ENCODE measurements around the gene RHOBTB3. TPM values are rescaled to one million over a fixed set of nuclear protein-coding genes. Genes with fewer than 3 reads are reported as not detected.

The RHOBTB3 gene
- total RNA-seq, 3 donors from 2014 or later: 82.8 to 205 (median 109) TPM

DNA sequence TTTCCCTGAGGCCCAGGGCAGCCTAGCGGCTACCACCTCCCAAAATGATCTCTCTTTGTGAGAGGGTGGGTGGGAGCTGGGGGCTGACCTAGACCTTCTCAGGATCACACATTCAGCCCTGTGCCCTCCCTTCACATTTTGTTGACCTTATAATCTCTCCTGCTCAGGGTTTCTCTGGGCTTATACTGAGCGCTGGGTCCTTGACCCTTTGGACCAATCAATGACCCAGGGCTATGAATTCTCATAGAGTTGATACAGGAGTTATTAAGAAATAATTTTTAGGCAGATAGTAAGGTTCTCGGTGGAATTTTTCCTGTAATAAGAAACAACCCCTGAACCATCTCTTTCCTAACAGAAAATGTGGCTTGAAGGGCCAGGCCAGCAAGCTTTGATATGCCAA, 69.4 kb downstream of the RHOBTB3 start:
- no peak overlapping the region for H3K4me3 ChIP-seq
- H3K4me1 ChIP-seq: no peaks in the 10 kb centered on the region
- DNase-seq (ENCODE audit: low spot score in 2 of 2): no peak
- TF ChIP-seq POLR2A (IDR thresholded peaks at IDR 0.05) (no peak), POLR2AphosphoS5 (IDR thresholded peaks at IDR 0.05) (no peak), CTCF (IDR thresholded peaks at IDR 0.05) (no peak)
- no peaks in the 10 kb centered on the region for H3K27me3 ChIP-seq
- no peaks in the 10 kb centered on the region for H3K36me3 ChIP-seq
- H3K27ac ChIP-seq: no peak overlapping the region
- intact Hi-C loops (cut with DNase I; ENCODE audit: low total_unique reads): no loop called here
- H3K9me3 ChIP-seq: no peaks in the 10 kb centered on the region

GRCh38 chr5:95801532-95801931, 70.4 kb downstream of the RHOBTB3 start:
- intact Hi-C loops (cut with DNase I; ENCODE audit: low total_unique reads): no loop called here
- Histone ChIP-seq H3K36me3 (no peaks in the 10 kb centered on the region), H3K4me1 (no peaks in the 10 kb centered on the region), H3K9me3 (no peaks in the 10 kb centered on the region), H3K27ac (no peak overlapping the region), H3K27me3 (no peaks in the 10 kb centered on the region), H3K4me3 (no peak overlapping the region)
- TF ChIP-seq CTCF (IDR thresholded peaks at IDR 0.05) (no peak), POLR2A (IDR thresholded peaks at IDR 0.05) (no peak), POLR2AphosphoS5 (IDR thresholded peaks at IDR 0.05) (no peak)
- DNase-seq (ENCODE audit: low spot score in 2 of 2): no peak

DNA sequence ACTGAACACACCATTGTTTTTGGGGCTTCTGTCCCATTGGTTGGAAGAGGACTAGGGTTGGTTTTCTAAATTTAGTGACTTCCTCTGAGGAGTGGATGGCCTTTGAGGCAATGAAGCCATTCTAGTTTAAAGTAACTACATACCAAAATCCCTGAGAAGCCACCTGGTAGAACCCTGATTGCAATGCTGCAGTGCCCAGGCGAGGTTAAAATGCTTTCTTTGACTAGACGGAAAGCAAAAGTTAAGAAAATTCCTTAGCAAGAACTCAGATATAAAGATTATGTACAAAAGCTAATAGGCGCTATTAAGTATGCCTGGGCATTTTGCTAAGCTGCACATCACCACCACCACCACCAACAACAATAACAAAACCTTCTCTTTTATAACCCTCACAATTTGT, 70.8 kb downstream of the RHOBTB3 start:
- TF ChIP-seq CTCF (IDR thresholded peaks at IDR 0.05): no peak
- no peak for TF ChIP-seq POLR2A (IDR thresholded peaks at IDR 0.05)
- TF ChIP-seq POLR2AphosphoS5 (IDR thresholded peaks at IDR 0.05): no peak
- Histone ChIP-seq H3K9me3 (no peaks in the 10 kb centered on the region), H3K27me3 (no peaks in the 10 kb centered on the region), H3K36me3 (no peaks in the 10 kb centered on the region), H3K4me3 (no peak overlapping the region), H3K27ac (no peak overlapping the region), H3K4me1 (no peaks in the 10 kb centered on the region)
- DNase-seq (ENCODE audit: low spot score in 2 of 2): no peak
- intact Hi-C loops (cut with DNase I; ENCODE audit: low total_unique reads): no loop called here

- no peaks in the 10 kb centered on the region for H3K9me3 ChIP-seq
- intact Hi-C loops (cut with DNase I; ENCODE audit: low total_unique reads): no loop called here
- H3K27me3 ChIP-seq: no peaks in the 10 kb centered on the region
- H3K27ac ChIP-seq: no peak overlapping the region
- no peak for DNase-seq (ENCODE audit: low spot score in 2 of 2)
- no peak for TF ChIP-seq CTCF (IDR thresholded peaks at IDR 0.05)
- no peak for TF ChIP-seq POLR2AphosphoS5 (IDR thresholded peaks at IDR 0.05)
- no peak for TF ChIP-seq POLR2A (IDR thresholded peaks at IDR 0.05)
- H3K36me3 ChIP-seq: no peaks in the 10 kb centered on the region
- no peaks in the 10 kb centered on the region for H3K4me1 ChIP-seq
- no peak overlapping the region for H3K4me3 ChIP-seq
Measured at GRCh38 chr5:95803271-95804148, 72.4 kb downstream of the RHOBTB3 start.

DNA sequence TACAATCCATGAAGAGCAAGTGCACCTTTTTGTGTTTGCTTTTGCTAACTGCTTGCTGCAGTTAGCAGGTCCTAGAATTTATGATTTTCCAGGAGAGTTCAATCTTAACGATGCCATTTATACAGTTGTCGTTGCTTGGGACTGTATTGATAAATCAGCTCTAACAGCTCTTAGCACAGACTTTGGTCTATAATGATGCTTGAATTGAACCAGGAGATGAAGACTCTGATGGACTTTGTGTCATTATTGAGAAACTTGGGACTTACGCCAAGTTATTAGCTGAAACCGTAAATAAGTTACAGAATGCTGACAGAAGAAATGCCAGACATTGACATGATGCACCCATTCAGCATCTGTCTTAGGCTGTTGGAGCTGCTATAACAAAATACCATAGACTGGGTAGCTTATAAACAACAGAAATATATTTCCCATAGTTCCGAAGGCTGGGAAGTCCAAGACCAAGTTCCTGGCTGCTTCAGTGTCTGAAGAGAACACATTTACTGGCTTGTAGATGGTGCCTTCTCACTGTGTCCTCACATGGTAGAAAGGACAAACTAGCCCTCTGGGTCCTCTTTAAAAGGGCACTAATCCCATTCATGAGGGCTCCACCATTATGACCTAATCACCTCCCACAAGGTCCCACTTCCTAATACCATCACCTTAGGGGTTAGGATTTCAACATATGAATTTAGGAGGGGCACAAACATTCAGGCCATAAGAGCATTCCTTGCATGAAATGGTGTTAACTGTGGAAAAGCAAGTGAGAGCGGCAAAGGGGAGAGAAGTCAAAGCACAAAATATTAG, 73.8 kb downstream of the RHOBTB3 start:
- no peak for DNase-seq (ENCODE audit: low spot score in 2 of 2)
- intact Hi-C loops (cut with DNase I; ENCODE audit: low total_unique reads): no loop called here
- no peak for TF ChIP-seq POLR2A (IDR thresholded peaks at IDR 0.05)
- no peak for TF ChIP-seq POLR2AphosphoS5 (IDR thresholded peaks at IDR 0.05)
- TF ChIP-seq CTCF (IDR thresholded peaks at IDR 0.05): no peak
- H3K4me3 ChIP-seq: no peak overlapping the region
- no peak overlapping the region for H3K27ac ChIP-seq
- no peaks in the 10 kb centered on the region for H3K36me3 ChIP-seq
- no peaks in the 10 kb centered on the region for H3K4me1 ChIP-seq
- H3K9me3 ChIP-seq: no peaks in the 10 kb centered on the region
- H3K27me3 ChIP-seq: no peaks in the 10 kb centered on the region

All from breast epithelium (tissue), 4 donors.